GM19328 (cell line): ENCODE data around the gene PFKM.
"Not testable (repeated sequence)": the region's sequence is repeated elsewhere in the genome, so short reads cannot be mapped to it uniquely, and the experiment has no call there.

ENCODE experiments used
- ATAC-seq: cut with Tn5 transposase; IDR thresholded peaks from one replicate; pipeline ENCODE4 v1.9.1; 2021; ENCODE audit warnings: mild to moderate bottlenecking, moderate library complexity; ENCODE audit not compliant: unreplicated experiment

Gene PFKM

GRCh38 chr12:48110691-48111311 lies 8.4 kb upstream of the PFKM start:
- ATAC-seq: no peak

DNA sequence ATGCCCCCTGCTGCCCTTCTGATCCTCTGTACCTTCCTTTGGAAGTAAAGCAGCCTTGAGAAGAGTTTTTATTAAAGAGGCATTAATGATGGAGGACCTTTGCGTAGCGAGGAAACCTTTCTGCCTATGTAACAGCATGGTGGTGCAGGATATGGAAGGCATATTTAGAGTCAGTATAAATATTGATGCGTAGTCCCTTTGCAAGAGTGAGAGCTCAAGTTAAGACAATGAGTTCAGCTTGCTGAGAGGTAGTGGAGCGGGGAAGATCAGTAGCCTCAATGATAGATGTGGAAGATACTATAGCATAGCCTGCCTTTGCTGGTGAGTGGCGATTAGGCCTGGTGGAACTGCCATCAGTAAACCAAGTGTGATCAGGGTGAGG lies 7.9 kb upstream of the PFKM start:
- not testable (repeated sequence) for ATAC-seq

DNA sequence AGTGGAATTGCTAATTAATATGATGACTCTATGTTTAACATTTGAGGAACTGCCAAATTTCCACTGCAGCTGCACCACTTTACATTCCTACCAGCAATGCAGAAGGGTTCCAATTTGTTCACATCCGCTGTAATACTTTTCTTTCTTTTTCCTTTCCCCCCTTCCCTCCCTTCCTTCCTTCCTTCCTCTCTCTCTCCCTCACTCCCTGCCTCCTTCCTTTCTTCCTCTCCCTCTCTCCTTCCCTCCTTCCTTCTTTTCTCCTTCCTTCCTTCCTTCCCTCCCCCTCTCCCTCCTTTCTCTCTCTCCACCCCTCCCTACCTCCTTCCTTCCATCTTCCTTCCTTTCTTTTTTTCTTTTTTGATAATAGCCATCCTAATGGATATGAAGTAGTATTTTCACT lies 3.2 kb upstream of the PFKM start:
- no peak for ATAC-seq

GRCh38 chr12:48118284-48118871 lies 786 bp upstream of the PFKM start:
- no peak for ATAC-seq

DNA sequence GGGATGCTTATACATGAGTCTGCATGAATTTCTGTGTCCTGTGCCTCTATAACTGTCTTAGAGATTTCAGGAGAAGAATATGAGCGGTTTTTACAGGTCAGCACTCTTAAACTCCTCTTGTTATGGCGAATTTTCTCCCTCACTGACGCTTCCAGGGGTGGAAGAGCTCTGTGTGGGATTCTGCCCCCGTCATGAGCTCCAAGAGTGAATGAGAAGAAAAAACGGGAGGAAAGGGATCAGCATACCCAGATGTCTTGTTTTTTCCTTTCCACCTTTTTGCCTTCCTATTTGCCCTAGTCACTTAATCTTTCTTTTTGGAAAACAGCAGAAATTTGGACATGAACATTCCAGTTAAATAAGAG lies 651 bp downstream of the PFKM start:
- ATAC-seq: no peak

- ATAC-seq: no peak
These were observed 2.4 kb downstream of the PFKM start for GRCh38 chr12:48121522-48121921.

GRCh38 chr12:48122065-48122834 lies 3.1 kb downstream of the PFKM start:
- no peak for ATAC-seq

DNA sequence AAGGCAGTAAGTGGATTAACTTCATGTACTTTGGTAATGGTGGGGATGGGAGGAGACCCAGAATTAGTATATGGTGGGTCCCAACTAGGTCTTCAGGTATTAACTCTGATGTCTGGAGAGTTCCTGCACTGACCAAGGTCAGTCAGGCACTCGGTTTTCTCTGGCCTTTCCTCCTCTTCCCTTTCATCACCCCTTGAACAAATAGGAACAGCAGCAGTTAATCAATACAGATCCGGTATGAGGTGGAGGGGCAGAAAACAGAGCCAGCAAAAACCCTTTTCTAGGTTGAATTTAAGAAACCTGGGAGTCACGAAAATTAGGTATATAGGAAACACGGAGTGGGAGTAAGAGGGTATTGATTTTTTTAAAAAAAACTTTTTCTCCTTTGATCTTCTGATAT lies 4.0 kb downstream of the PFKM start:
- no peak for ATAC-seq

GRCh38 chr12:48125542-48125941 lies 6.4 kb downstream of the PFKM start:
- not testable (repeated sequence) for ATAC-seq

DNA sequence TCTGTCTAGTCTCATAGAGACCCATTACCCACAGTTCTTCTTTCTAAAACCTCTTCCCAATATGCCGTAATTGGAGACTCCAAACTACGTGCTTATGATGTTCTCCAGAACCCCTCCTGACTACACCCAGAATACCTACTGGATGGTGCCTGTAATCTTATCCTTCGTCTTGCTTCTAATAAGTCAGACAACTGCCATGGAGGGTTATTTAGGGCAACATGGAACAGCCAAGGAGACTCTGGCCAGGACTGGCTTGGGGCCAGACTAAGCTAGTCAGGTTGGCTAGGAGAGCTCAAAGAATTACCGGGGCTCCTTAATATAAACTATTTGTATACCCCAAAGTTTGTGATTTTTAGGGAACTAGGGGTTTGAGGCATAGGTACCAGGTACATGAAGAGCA lies 6.8 kb downstream of the PFKM start:
- no peak for ATAC-seq

- no peak for ATAC-seq
These were observed 7.9 kb downstream of the PFKM start for GRCh38 chr12:48126953-48127630.

DNA sequence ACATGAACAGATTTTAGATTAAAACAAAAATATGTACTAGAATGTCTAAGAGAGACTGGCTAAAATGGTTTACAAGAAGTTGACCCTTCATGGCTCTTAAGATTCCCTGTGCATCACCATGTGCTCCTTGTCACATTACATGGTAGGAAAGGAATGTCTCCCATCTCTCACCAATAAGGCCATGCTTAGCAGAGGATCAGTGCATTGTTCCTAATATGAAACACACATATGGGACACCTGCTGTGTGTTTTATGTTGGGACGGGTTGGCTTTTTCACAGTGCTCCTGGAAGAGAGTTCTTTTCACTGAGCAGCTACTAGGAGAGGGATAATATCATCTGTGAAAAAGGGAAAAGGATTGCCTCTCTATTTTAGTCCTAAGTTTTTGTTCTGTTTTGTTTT lies 9.6 kb downstream of the PFKM start:
- ATAC-seq: no peak

- no peak for ATAC-seq
These were observed 10.2 kb downstream of the PFKM start for GRCh38 chr12:48129376-48129775.

DNA sequence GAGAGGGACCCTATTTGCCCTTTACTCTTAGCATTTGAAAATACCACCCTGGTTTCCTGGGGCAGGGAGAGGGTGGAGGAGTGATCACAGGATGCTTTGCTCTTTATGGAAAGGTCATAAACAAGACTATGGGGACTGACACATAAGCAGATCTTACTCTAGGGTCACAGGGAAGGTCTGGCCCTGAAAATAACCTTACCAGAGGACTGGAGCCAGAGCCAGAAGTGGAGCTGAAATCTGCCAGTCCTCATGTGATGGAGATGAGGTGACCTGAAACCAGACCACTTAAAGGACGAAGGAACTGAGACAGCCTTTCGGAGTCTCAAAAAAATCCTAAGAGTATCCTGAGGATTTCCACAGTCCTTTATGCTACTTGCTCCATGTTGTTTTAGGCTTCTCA lies 12.4 kb downstream of the PFKM start:
- ATAC-seq: no peak

- ATAC-seq: no peak
These were observed 13.7 kb downstream of the PFKM start for GRCh38 chr12:48132826-48133225.

DNA sequence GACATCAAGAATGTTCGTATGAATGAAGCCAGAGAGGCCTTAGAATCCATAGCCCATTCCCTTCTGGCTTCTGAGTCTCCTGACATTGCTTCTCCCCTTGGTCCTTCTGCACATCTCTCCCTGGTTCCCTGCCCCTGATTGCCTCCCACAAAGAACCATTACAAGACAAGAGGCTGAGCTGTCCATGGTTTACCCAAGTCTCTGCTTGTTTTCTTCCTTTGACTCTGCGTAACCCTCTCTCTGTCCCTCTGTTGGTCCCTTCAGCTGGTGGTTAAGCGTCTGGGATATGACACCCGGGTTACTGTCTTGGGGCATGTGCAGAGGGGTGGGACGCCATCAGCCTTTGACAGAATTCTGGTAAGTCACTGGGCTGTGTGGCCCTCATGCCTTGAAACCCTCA lies 15.9 kb downstream of the PFKM start:
- ATAC-seq: no peak

- ATAC-seq: no peak
These were observed 23.9 kb downstream of the PFKM start for GRCh38 chr12:48142818-48143674.

- ATAC-seq: no peak
These were observed 24.7 kb downstream of the PFKM start for GRCh38 chr12:48143898-48144297.

DNA sequence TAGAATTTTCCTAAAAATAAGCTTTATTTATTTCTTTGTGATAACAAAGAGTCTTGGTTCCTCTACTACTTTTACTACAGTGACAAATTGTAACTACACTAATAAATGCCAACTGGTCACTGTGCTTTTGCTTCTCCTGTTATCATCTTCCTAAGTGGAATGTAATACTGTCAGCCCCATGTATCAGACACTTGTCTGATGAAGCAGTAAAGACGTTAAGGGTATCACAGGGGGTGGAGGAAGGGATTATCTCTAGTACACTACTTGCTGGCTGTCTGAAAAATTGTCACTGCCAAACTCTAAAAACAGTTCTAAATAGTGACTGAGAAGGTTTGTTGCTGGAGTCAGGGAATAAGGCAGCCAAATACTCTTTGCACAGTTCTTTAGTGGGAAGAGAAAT lies 26.8 kb downstream of the PFKM start:
- no peak for ATAC-seq

DNA sequence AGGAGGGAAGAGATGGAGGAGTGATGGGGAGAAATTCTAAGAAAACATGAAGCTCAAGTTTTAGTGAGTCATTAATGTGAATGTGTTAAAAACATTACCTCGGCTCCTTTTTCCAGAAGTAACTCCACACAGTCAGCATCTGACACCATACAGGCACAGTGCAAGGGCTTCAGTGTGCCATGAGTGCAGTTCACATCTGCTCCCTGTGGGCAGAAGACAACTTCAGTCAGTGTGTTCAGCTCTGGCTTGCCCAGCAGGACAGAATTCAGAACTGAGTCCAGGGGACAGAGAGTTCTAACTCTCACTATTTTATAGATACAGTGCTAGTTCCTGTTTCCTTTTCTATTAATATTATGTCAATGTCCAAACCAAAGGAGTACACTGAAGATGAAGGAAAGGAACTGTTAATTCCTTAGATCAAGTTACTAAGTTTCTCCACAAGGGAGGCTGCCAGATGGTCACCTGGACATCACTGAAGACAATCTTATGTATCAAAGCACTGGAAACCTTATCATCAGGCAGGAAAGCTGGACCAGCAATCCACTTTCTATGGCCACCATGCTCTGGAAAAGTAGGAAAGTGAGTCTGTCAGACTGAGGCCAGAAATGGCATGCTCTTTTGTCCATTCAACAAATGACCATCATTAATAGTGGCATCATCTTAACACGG lies 32.1 kb downstream of the PFKM start:
- no peak for ATAC-seq
